Loucy (cell line): ENCODE measurements around the gene MBD3.

Experiments used
- H2AFZ ChIP-seq: fragments of 200-600 bp; sonication (generic); 2 replicates; pipeline ENCODE4 v1.6.0; 2016; ENCODE audit warnings: antibody characterized with exemption, mild to moderate bottlenecking, low read length, moderate library complexity
- H3F3A ChIP-seq: fragments of 200-600 bp; 2 replicates; pipeline ENCODE4 v1.6.0; 2016; ENCODE audit warnings: antibody characterized with exemption, low read depth, mild to moderate bottlenecking
- H3K27me3 ChIP-seq: fragments of 200-600 bp; sonication (generic); 2 replicates; pipeline ENCODE4 v1.6.1; 2014; ENCODE audit warnings: low read length, mild to moderate bottlenecking; ENCODE audit not compliant: insufficient read depth, poor library complexity, severe bottlenecking
- H3K36me3 ChIP-seq: fragments of 200-600 bp; sonication (generic); 2 replicates; pipeline ENCODE4 v1.6.1; 2016; ENCODE audit warnings: low read length; ENCODE audit not compliant: insufficient read depth
- H3K4me1 ChIP-seq: fragments of 200-600 bp; sonication (generic); 2 replicates; pipeline ENCODE4 v1.5.1; 2014; ENCODE audit warnings: low read length, mild to moderate bottlenecking; ENCODE audit not compliant: insufficient read depth, poor library complexity, severe bottlenecking
- H3K4me2 ChIP-seq: fragments of 200-600 bp; sonication (generic); 2 replicates; pipeline ENCODE4 v1.6.0; 2014; ENCODE audit warnings: antibody characterized with exemption, low read length, low read depth, mild to moderate bottlenecking; ENCODE audit not compliant: poor library complexity, severe bottlenecking
- H3K4me3 ChIP-seq: fragments of 200-600 bp; sonication (generic); 2 replicates; pipeline ENCODE4 v1.5.1; 2014; ENCODE audit warnings: low read length, mild to moderate bottlenecking, mixed read lengths; ENCODE audit not compliant: poor library complexity, severe bottlenecking
- H3K79me2 ChIP-seq: fragments of 200-600 bp; sonication (generic); 2 replicates; pipeline ENCODE4 v1.6.1; 2014; ENCODE audit warnings: low read length; ENCODE audit not compliant: insufficient read depth
- H3K9ac ChIP-seq: fragments of 200-600 bp; sonication (generic); 2 replicates; pipeline ENCODE4 v1.6.0; 2014; ENCODE audit warnings: mild to moderate bottlenecking, low read depth, low read length, moderate library complexity; ENCODE audit not compliant: poor library complexity, severe bottlenecking
- H3K9me2 ChIP-seq: fragments of 200-600 bp; sonication (generic); replicated peaks from 2 replicates; pipeline ENCODE4 v1.6.1; 2016; ENCODE audit warnings: low read depth, low read length, mixed read lengths
- H3K9me3 ChIP-seq: fragments of 200-600 bp; sonication (generic); 2 replicates; pipeline ENCODE4 v1.6.1; 2014; ENCODE audit warnings: mild to moderate bottlenecking, antibody characterized with exemption, low read length, low read depth; ENCODE audit not compliant: insufficient read depth
- H4K20me1 ChIP-seq: fragments of 200-600 bp; sonication (generic); 2 replicates; pipeline ENCODE4 v1.6.0; 2014; ENCODE audit warnings: antibody characterized with exemption, low read length, mild to moderate bottlenecking; ENCODE audit not compliant: insufficient read depth, poor library complexity, severe bottlenecking
- CTCF ChIP-seq: fragments of 200-600 bp; sonication (generic); conservative IDR thresholded peaks from 2 replicates; pipeline ENCODE4 v1.5.1; 2014; ENCODE audit warnings: mild to moderate bottlenecking, antibody characterized with exemption, low read length
- EZH2phosphoT487 ChIP-seq: fragments of 200-600 bp; IDR thresholded peaks from 2 replicates; pipeline ENCODE4 v1.6.1; 2018; ENCODE audit warnings: antibody characterized with exemption, mild to moderate bottlenecking, moderate library complexity, borderline replicate concordance

The MBD3 gene

GRCh38 chr19:1577090-1577928 lies 15.4 kb downstream of the MBD3 start:
- Histone ChIP-seq H3K4me3 (no peak overlapping the region), H3K9me3 (no peaks in the 10 kb centered on the region), H3F3A (no peaks in the 10 kb centered on the region), H3K9me2 (no peaks in the 10 kb centered on the region), H3K79me2 (no peaks in the 10 kb centered on the region), H2AFZ (no peak overlapping the region), H3K4me2 (no peak overlapping the region), H3K27me3 (no peaks in the 10 kb centered on the region), H4K20me1 (no peaks in the 10 kb centered on the region), H3K4me1 (no peaks in the 10 kb centered on the region), H3K36me3 (peaks cover 51% of the 10 kb centered on the region; the same call in 1 of the 2 replicates), H3K9ac (no peak overlapping the region)
- TF ChIP-seq EZH2phosphoT487: no peak
- no peak for TF ChIP-seq CTCF

- Histone ChIP-seq H4K20me1 (no peaks in the 10 kb centered on the region), H3K9me2 (no peaks in the 10 kb centered on the region), H3K36me3 (peaks cover 43% of the 10 kb centered on the region; the same call in 1 of the 2 replicates), H3K4me1 (no peaks in the 10 kb centered on the region), H2AFZ (no peak overlapping the region), H3K79me2 (no peaks in the 10 kb centered on the region), H3K9me3 (no peaks in the 10 kb centered on the region), H3K4me2 (no peak overlapping the region), H3K27me3 (no peaks in the 10 kb centered on the region), H3K9ac (no peak overlapping the region), H3F3A (no peaks in the 10 kb centered on the region), H3K4me3 (no peak overlapping the region)
- TF ChIP-seq EZH2phosphoT487: no peak
- TF ChIP-seq CTCF: no peak
These were observed 16.2 kb downstream of the MBD3 start for GRCh38 chr19:1576242-1577089.

GRCh38 chr19:1575323-1576241 lies 17.1 kb downstream of the MBD3 start:
- no peak for TF ChIP-seq EZH2phosphoT487
- no peak for TF ChIP-seq CTCF
- H4K20me1 ChIP-seq: no peaks in the 10 kb centered on the region
- no peaks in the 10 kb centered on the region for H3K9me3 ChIP-seq
- no peaks in the 10 kb centered on the region for H3K4me1 ChIP-seq
- no peak overlapping the region for H2AFZ ChIP-seq
- H3K9ac ChIP-seq: no peak overlapping the region
- H3K9me2 ChIP-seq: no peaks in the 10 kb centered on the region
- no peaks in the 10 kb centered on the region for H3K27me3 ChIP-seq
- no peak overlapping the region for H3K4me2 ChIP-seq
- no peak overlapping the region for H3K4me3 ChIP-seq
- no peaks in the 10 kb centered on the region for H3K79me2 ChIP-seq
- H3K36me3 ChIP-seq: peaks cover 34% of the 10 kb centered on the region; the same call in 1 of the 2 replicates
- H3F3A ChIP-seq: no peaks in the 10 kb centered on the region
